GM12864 (cell line): ENCODE data around the gene FAM111B.
"Not testable (repeated sequence)": the region's sequence is repeated elsewhere in the genome, so short reads cannot be mapped to it uniquely, and the experiment has no call there.

Source experiments
- DNase-seq: peaks from one replicate; pipeline ENCODE4 v3.0.0-alpha.2; 2011; ENCODE audit warnings: low read depth
- H3K4me3 ChIP-seq: 2 replicates; pipeline ENCODE4 v1.5.1; 2011; ENCODE audit warnings: mild to moderate bottlenecking, low read depth, low read length, control low read depth
- CTCF ChIP-seq: IDR thresholded peaks from 2 replicates; pipeline ENCODE4 v1.5.1; 2011; ENCODE audit warnings: low read depth, mild to moderate bottlenecking, moderate library complexity, low read length, control low read depth, inconsistent platforms; ENCODE audit errors: missing control alignments

Gene FAM111B, protein sequence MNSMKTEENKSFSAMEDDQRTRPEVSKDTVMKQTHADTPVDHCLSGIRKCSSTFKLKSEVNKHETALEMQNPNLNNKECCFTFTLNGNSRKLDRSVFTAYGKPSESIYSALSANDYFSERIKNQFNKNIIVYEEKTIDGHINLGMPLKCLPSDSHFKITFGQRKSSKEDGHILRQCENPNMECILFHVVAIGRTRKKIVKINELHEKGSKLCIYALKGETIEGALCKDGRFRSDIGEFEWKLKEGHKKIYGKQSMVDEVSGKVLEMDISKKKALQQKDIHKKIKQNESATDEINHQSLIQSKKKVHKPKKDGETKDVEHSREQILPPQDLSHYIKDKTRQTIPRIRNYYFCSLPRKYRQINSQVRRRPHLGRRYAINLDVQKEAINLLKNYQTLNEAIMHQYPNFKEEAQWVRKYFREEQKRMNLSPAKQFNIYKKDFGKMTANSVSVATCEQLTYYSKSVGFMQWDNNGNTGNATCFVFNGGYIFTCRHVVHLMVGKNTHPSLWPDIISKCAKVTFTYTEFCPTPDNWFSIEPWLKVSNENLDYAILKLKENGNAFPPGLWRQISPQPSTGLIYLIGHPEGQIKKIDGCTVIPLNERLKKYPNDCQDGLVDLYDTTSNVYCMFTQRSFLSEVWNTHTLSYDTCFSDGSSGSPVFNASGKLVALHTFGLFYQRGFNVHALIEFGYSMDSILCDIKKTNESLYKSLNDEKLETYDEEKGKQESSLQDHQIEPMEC

DNA sequence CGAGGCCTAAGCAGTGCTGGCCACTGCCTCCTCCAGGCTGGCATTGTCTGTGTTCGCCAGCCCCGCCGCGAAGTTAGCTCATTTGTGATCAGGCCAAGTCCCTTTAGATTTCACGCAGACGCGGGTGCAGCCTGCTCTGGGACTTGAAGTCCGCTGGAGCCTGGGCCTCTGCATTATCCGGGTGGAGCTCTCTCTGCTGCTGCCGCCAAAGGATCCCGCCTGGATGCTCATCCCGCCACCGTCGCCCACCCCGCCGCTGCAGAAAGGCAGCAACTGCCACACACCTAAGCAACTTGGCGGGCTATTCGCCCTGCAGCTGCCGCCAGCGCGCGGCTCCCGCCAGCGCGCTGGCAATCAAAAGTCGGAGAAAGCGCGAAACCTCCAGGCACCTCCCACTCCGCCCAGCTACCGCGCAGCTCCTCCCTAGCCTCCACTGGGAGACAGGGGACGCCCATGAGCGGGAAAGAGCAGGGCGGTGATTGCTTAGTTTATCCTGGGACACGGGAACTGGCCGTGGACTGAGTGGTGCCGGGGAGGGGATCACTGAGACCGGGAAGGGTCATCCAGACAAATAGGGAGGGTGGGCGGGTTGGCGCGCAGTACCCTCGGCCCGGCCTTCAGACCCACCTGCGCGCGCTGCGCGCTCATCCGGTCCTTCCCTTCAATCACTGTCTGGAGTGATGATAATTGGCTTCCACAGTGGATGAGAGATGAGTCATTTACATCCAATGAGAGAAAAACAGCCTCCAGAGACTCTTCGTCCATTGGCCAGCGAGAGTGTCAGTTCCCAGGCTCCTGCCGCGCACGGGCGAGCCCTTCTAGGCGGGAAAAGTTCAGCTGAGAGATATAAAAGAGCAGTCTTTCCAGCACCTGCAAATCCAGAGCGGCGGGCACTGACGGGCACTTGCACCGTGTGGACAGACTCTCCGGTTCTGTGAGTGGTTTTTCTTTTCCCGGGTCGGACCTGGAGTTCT is at the start of gene FAM111B:
Gene FAM111B, plus strand, starts transcription at position 875 of the 974 bp plus-strand sequence. CDS start 2,389 bp downstream, outside the sequence.
- TF ChIP-seq CTCF, result no peak
- H3K4me3 ChIP-seq, result peak within 1 kb of the TSS; percentile 76
- DNase-seq, result peak; percentile 88

DNA sequence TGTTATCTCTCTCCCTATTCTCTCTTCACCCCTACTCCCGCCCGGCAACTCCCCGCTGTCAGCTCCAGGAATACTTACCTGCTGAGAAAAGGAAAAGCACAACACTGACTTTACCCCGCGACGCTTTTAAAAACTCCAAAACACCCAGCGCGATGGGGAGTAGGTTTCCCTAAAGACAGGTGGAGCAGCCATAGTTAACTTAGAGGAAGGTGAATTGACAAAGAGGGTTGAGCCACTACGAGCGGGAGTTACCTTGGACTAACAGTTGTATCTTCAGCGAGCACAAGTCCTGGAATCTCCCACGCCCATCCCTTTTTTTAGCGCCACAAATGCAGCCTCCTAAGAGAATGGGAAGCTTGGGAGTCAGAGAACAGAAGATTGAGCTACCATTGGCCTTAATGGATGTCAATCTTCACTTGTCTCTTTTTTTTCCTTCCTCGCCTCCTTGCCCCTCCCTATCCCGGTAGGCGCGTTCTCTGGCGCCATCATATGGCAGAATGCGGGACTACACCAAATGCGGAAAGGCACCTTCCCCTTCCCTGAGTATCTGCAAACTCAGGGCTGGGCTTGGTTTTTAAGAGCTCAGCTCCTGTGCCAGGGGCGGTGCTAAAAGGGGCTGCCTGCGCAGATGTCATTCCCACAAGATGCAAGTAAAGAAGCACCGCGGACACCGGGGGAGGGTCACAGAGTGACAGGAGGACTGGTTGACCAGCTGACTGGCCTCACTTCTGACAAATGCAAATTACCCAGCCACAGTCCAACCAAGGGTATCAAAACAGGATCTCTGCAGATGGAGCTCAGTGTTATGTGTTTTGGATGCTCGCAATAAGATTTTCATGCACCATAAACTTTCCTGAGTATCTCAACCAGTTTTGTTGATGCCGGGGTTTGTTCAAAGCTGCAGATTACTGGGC is 48.7 kb upstream of the FAM111B start:
- DNase-seq, result peak; percentile 87
- peak overlapping the region; percentile 58 for H3K4me3 ChIP-seq

DNA sequence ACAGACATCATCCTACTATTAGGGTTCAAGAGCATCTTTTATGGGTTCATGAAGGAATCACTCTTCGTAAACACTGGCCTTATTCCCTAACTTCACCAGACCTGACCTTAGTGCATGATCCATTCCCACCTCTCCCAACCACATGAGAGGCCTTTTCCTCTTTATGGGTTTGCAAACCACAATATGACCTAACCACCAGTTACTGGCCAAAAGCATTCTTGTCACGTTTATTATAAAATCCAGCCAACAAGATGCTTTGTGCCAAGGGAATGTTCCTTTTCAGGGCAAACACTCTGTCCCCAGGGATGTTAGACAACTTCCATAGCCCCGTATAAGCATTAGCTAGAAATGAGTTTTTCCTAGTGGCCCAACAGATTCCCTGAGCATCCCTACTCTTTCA is 46.9 kb upstream of the FAM111B start:
- DNase-seq, H3K4me3 ChIP-seq: not testable (repeated sequence)

More for the DNA sequence above, 48.7 kb upstream of the FAM111B start:
- peak; percentile 93 for TF ChIP-seq CTCF

GRCh38 chr11:59062602-59063529 is 44.2 kb upstream of the FAM111B start:
- H3K4me3 ChIP-seq, result no peak overlapping the region
- no peak for DNase-seq
- TF ChIP-seq CTCF, result no peak

GRCh38 chr11:59063996-59064727 is 42.9 kb upstream of the FAM111B start:
- not testable (repeated sequence) for H3K4me3 ChIP-seq, DNase-seq

GRCh38 chr11:59069087-59069486 is 38.0 kb upstream of the FAM111B start:
- no peak for DNase-seq
- TF ChIP-seq CTCF, result no peak
- no peak overlapping the region for H3K4me3 ChIP-seq
